ENCODE results near the gene C1QTNF8.

Gene C1QTNF8

DNA sequence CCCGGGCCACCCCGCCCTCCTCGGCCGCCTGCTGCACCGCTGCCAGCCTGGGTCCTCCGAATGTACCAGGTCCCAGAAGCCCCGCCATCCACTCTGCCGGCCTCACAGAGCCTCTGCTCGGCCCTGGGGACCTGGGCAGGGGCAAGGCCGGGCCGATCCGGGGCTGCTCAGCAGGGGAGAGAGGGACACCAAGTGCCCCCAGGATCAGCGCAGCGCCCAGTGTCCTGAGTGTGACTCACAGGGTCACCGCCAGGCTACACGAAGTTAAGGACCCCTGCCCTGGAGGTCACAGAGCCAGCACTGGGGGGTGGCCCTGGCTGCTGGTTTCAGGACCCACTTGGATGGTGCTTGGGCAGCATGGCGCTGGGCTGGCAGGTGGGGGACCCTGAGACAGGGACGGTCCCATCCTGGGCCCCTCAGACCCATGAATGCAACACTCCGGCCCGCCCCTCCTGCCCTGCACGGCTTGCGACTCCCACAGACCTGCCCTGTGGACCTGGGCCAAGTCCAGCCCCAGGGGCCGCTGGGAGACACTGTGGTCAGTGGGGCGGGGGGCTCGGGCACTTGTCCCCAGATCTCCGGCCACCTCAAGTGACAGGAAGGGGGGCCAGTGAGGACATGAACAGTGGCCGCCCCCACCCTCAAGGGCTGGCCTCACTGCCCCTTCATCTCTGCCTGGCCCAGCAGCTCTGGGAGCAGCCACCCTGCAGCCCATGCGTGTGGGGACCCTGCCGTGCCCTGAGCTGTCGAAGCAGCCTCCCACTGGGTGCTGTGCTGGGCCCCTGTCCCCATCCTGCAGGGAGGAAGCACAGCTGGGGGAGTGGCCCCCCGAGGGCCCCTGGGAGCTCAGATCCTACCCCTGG, 46.7 kb downstream of the C1QTNF8 start:
- H3K27ac ChIP-seq = no peak overlapping the region
- H3K27me3 ChIP-seq = peaks cover 33% of the 10 kb centered on the region
- H3K9me3 ChIP-seq = no peaks in the 10 kb centered on the region
- TF ChIP-seq, protein P1, sequence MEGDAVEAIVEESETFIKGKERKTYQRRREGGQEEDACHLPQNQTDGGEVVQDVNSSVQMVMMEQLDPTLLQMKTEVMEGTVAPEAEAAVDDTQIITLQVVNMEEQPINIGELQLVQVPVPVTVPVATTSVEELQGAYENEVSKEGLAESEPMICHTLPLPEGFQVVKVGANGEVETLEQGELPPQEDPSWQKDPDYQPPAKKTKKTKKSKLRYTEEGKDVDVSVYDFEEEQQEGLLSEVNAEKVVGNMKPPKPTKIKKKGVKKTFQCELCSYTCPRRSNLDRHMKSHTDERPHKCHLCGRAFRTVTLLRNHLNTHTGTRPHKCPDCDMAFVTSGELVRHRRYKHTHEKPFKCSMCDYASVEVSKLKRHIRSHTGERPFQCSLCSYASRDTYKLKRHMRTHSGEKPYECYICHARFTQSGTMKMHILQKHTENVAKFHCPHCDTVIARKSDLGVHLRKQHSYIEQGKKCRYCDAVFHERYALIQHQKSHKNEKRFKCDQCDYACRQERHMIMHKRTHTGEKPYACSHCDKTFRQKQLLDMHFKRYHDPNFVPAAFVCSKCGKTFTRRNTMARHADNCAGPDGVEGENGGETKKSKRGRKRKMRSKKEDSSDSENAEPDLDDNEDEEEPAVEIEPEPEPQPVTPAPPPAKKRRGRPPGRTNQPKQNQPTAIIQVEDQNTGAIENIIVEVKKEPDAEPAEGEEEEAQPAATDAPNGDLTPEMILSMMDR (IDR thresholded peaks at IDR 0.05) = no peak
- H3K36me3 ChIP-seq = no peaks in the 10 kb centered on the region
- H3K4me3 ChIP-seq (ENCODE audit: low read depth in 1 of 2, low read length in 1 of 2) = no peak overlapping the region
- no peaks in the 10 kb centered on the region for H3K4me1 ChIP-seq (ENCODE audit: control insufficient read depth in 1 of 2, insufficient read depth in 1 of 2, low read depth in 1 of 2, low read length in 1 of 2)

DNA sequence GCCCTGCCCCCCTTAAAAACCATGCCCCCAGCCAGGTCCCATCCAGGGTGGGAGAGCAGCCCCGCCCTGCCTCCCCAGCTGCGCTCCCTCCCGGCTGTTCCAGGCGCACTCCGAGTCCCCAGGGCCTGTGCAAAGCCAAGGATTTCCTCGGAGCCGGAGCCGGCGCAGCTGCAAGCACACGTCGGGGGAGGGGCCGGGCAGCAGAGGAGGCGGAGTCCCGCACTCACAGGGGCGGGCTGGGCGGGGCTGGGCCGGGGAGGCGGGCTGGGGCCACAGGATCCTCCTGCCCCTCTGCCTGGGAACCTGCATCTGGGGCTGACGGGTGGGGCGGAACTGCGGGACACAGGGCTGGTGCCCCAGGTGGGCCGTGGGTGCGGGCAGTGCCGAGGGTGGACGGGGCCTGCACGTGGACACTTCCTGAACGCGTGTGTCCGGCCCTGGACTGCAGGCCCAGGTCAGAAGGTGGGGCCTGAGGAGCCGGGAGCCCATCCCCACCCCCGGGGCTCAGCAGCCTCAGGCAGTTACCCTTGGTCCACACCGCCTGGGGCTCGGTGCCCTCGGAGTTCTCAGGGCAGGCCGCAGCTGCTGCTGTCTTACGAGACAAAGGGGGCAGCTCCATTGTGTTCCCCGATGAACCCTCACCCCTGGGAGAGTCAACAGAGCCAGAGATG, 47.5 kb downstream of the C1QTNF8 start:
- TF ChIP-seq, protein P1 (IDR thresholded peaks at IDR 0.05) = no peak
- H3K4me1 ChIP-seq (ENCODE audit: control insufficient read depth in 1 of 2, insufficient read depth in 1 of 2, low read depth in 1 of 2, low read length in 1 of 2) = no peaks in the 10 kb centered on the region
- no peaks in the 10 kb centered on the region for H3K36me3 ChIP-seq
- no peaks in the 10 kb centered on the region for H3K9me3 ChIP-seq
- no peak overlapping the region for H3K27ac ChIP-seq
- H3K27me3 ChIP-seq = peaks cover 40% of the 10 kb centered on the region
- no peak overlapping the region for H3K4me3 ChIP-seq (ENCODE audit: low read depth in 1 of 2, low read length in 1 of 2)

DNA sequence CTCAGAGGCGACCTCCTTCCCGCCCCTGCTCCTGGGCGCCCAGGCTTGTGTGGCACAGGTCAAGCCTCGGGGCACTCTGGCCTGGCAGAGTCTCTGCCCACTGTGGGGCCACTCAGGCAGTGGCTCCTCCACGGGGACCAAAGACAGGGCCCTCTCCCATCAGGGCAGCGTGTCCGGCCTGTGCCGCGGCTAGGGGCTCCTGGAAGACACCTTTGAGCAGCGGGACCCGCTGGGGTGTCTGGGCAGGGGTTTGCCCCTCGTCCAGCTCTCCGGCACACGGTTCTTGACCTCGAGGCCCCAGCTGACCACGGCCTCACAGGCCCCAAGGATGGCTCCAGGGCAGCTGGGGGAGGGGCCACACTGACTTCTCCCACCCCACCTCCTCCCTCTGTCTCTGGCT, 48.2 kb downstream of the C1QTNF8 start:
- no peaks in the 10 kb centered on the region for H3K9me3 ChIP-seq
- TF ChIP-seq, protein P1 (IDR thresholded peaks at IDR 0.05) = no peak
- H3K36me3 ChIP-seq = no peaks in the 10 kb centered on the region
- H3K27ac ChIP-seq = no peak overlapping the region
- H3K4me3 ChIP-seq (ENCODE audit: low read depth in 1 of 2, low read length in 1 of 2) = no peak overlapping the region
- H3K4me1 ChIP-seq (ENCODE audit: control insufficient read depth in 1 of 2, insufficient read depth in 1 of 2, low read depth in 1 of 2, low read length in 1 of 2) = no peaks in the 10 kb centered on the region
- H3K27me3 ChIP-seq = peaks cover 40% of the 10 kb centered on the region

DNA sequence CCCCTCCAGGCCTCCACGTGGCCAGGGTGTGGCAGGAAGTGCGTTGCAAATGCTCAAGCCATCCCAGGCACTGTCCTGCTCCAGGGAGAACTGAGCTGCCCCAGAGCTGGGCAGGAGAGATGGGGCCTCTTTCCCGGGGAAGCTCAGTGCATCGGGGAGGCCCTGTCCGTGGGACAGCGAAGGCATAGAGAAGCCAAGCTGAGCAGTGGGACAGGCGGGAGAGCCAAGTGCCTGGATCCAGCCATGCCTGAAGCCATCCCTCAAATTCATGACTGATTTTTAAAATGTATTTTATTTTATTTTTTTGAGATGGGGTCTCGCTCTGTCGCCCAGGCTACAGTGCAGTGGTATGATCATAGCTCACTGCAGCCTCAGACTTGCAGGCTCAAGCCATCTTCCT, 48.9 kb downstream of the C1QTNF8 start:
- H3K4me1 ChIP-seq (ENCODE audit: control insufficient read depth in 1 of 2, insufficient read depth in 1 of 2, low read depth in 1 of 2, low read length in 1 of 2) = no peaks in the 10 kb centered on the region
- H3K27ac ChIP-seq = no peak overlapping the region
- H3K4me3 ChIP-seq (ENCODE audit: low read depth in 1 of 2, low read length in 1 of 2) = no peak overlapping the region
- no peaks in the 10 kb centered on the region for H3K36me3 ChIP-seq
- H3K9me3 ChIP-seq = no peaks in the 10 kb centered on the region
- TF ChIP-seq, protein P1 (IDR thresholded peaks at IDR 0.05) = no peak
- peaks cover 40% of the 10 kb centered on the region for H3K27me3 ChIP-seq

DNA sequence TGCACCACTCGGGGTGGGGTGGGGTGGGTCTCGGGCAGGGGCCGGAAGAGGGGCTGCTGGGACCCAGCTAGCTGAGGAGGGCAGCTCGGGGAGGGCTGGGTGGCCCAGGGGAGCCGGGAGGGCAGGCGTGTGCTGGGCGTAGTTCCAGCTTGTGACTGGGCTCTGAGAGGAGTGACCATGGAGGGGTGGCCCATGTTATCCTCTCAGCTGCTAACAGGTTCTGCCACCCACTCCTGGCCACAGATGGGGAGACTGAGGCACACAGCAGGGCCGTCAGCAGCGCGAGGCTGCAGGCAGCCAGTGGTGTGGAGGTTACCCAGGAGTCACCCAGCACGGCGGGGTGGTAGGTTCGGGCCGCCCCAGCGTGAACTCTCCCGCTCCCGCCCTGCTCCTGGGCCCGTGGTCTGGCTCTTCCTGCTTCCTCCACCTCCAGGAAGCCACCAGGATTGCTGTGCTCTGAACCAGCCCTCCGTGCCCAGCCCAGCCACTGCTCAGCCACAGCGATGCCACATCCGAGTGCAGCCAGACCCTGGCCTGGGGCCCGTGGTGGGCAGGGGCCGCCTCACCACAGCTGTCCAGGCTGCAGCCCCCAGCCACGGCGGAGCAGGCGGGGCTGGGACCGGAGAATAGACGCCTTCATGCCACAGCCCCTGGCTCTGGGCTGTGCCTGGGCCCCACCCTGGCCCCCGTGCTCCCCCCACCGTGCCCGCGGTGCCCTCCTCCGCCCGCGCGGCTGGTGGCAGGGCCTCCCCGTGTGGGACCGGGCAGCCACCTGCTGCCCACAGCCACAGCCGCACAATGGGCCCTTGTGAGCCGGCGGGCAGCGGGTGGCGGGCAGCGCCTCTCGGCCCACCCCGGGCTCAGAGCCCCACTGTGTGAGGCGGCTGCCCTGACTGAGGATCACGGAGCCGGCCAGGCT, 49.8 kb downstream of the C1QTNF8 start:
- Histone ChIP-seq H3K27ac (no peak overlapping the region), H3K9me3 (no peaks in the 10 kb centered on the region), H3K4me3 (ENCODE audit: low read depth in 1 of 2, low read length in 1 of 2) (no peak overlapping the region), H3K4me1 (ENCODE audit: control insufficient read depth in 1 of 2, insufficient read depth in 1 of 2, low read depth in 1 of 2, low read length in 1 of 2) (no peaks in the 10 kb centered on the region), H3K27me3 (peaks cover 40% of the 10 kb centered on the region), H3K36me3 (no peaks in the 10 kb centered on the region)
- TF ChIP-seq, protein P1 (IDR thresholded peaks at IDR 0.05) = no peak

Data from neutrophil (primary cell).